DOHH2 (cell line): ENCODE measurements around the gene STAG1.
"Not testable (repeated sequence)": the region's sequence is repeated elsewhere in the genome, so short reads cannot be mapped to it uniquely, and the experiment has no call there.

ENCODE experiments used
- H3F3A ChIP-seq: fragments of 200-600 bp; sonication (generic), shearing (Covaris generic); 2 replicates; pipeline ENCODE4 v1.6.0; 2016; ENCODE audit warnings: antibody characterized with exemption, mild to moderate bottlenecking; ENCODE audit not compliant: control insufficient read depth, insufficient read depth
- H3K27ac ChIP-seq: fragments of 200-600 bp; sonication (generic); 2 replicates; pipeline ENCODE4 v1.5.1; 2014; ENCODE audit warnings: low read depth, mild to moderate bottlenecking, low read length, moderate library complexity
- H3K27me3 ChIP-seq: fragments of 200-600 bp; sonication (generic); 2 replicates; pipeline ENCODE4 v1.6.1; 2014; ENCODE audit warnings: mild to moderate bottlenecking, low read length, mixed read lengths; ENCODE audit not compliant: control insufficient read depth
- H3K36me3 ChIP-seq: fragments of 200-600 bp; sonication (generic); 2 replicates; pipeline ENCODE4 v1.6.1; 2014; ENCODE audit warnings: mild to moderate bottlenecking, low read length, moderate library complexity, mixed read lengths; ENCODE audit not compliant: control insufficient read depth
- H3K4me1 ChIP-seq: fragments of 200-600 bp; sonication (generic); 2 replicates; pipeline ENCODE4 v1.6.1; 2014; ENCODE audit warnings: mild to moderate bottlenecking, low read length, mixed read lengths; ENCODE audit not compliant: control insufficient read depth
- H3K4me2 ChIP-seq: fragments of 200-600 bp; sonication (generic); 2 replicates; pipeline ENCODE4 v1.6.0; 2014; ENCODE audit warnings: mild to moderate bottlenecking, low read length, moderate library complexity
- H3K4me3 ChIP-seq: fragments of 200-600 bp; sonication (generic); 2 replicates; pipeline ENCODE4 v1.5.1; 2014; ENCODE audit warnings: mild to moderate bottlenecking, low read length, mixed read lengths
- H3K79me2 ChIP-seq: fragments of 200-600 bp; sonication (generic); 2 replicates; pipeline ENCODE4 v1.6.1; 2014; ENCODE audit warnings: mild to moderate bottlenecking, low read length, mixed read lengths; ENCODE audit not compliant: control insufficient read depth
- H3K9me2 ChIP-seq: fragments of 200-600 bp; sonication (generic); replicated peaks from 2 replicates; pipeline ENCODE4 v1.6.1; 2014; ENCODE audit warnings: mild to moderate bottlenecking, low read length, mixed read lengths; ENCODE audit not compliant: control insufficient read depth
- H3K9me3 ChIP-seq: fragments of 200-600 bp; sonication (generic); 2 replicates; pipeline ENCODE4 v1.6.1; 2014; ENCODE audit warnings: antibody characterized with exemption, low read length, mixed read lengths; ENCODE audit not compliant: control insufficient read depth, insufficient read depth
- H4K20me1 ChIP-seq: fragments of 200-600 bp; sonication (generic); 2 replicates; pipeline ENCODE4 v1.6.0; 2014; ENCODE audit warnings: low read depth, mild to moderate bottlenecking, antibody characterized with exemption, low read length, moderate library complexity; ENCODE audit not compliant: control insufficient read depth, insufficient read depth
- CTCF ChIP-seq: fragments of 200-600 bp; sonication (generic); IDR thresholded peaks from one replicate; pipeline ENCODE4 v1.5.1; 2014; ENCODE audit warnings: antibody characterized with exemption, mild to moderate bottlenecking, low read depth, low read length; ENCODE audit not compliant: poor library complexity, severe bottlenecking
- EZH2phosphoT487 ChIP-seq: fragments of 200-600 bp; sonication (generic); IDR thresholded peaks from 2 replicates; pipeline ENCODE4 v1.6.1; 2017; ENCODE audit warnings: borderline replicate concordance, mild to moderate bottlenecking, antibody characterized with exemption, low read length, moderate library complexity, mixed read lengths

Gene STAG1

GRCh38 chr3:136728473-136728872 lies 23.7 kb downstream of the STAG1 start:
- H3K27me3 ChIP-seq: no peaks in the 10 kb centered on the region
- H3K36me3 ChIP-seq: no peaks in the 10 kb centered on the region
- TF ChIP-seq CTCF (no peak), EZH2phosphoT487 (no peak)
- peaks cover 30% of the 10 kb centered on the region for H4K20me1 ChIP-seq
- H3K4me3 ChIP-seq: no peak overlapping the region
- peaks cover 96% of the 10 kb centered on the region for H3K79me2 ChIP-seq
- no peak overlapping the region for H3K27ac ChIP-seq
- H3K4me2 ChIP-seq: no peak overlapping the region
- no peaks in the 10 kb centered on the region for H3K9me2 ChIP-seq
- peaks cover 50% of the 10 kb centered on the region for H3K4me1 ChIP-seq
- no peaks in the 10 kb centered on the region for H3K9me3 ChIP-seq
- H3F3A ChIP-seq: peaks cover 4% of the 10 kb centered on the region; the same call in 1 of the 2 replicates

- Histone ChIP-seq H4K20me1 (peaks cover 22% of the 10 kb centered on the region), H3K4me2 (peak overlapping the region; percentile 37), H3K79me2 (peaks cover 87% of the 10 kb centered on the region), H3K4me1 (peaks cover 38% of the 10 kb centered on the region), H3K9me2 (no peaks in the 10 kb centered on the region), H3K9me3 (no peaks in the 10 kb centered on the region), H3K27me3 (no peaks in the 10 kb centered on the region), H3K27ac (no peak overlapping the region), H3K4me3 (no peak overlapping the region), H3F3A (no peaks in the 10 kb centered on the region; the same call in 1 of the 2 replicates), H3K36me3 (no peaks in the 10 kb centered on the region)
- TF ChIP-seq CTCF (no peak), EZH2phosphoT487 (no peak)
These were observed 26.7 kb downstream of the STAG1 start for GRCh38 chr3:136725468-136725867.

- not testable (repeated sequence) for H3K4me2 ChIP-seq, H3K9me3 ChIP-seq, H3K4me3 ChIP-seq, H3K27ac ChIP-seq, H3K27me3 ChIP-seq, H3K36me3 ChIP-seq, H3F3A ChIP-seq, H3K9me2 ChIP-seq
- Histone ChIP-seq H3K4me1 (peaks cover 30% of the 10 kb centered on the region), H3K79me2 (peaks cover 86% of the 10 kb centered on the region), H4K20me1 (peaks cover 22% of the 10 kb centered on the region)
These were observed 29.3 kb downstream of the STAG1 start for GRCh38 chr3:136722916-136723315.

GRCh38 chr3:136722399-136722798 lies 29.8 kb downstream of the STAG1 start:
- not testable (repeated sequence) for H3K9me3 ChIP-seq, H3K4me2 ChIP-seq, H3K27me3 ChIP-seq, H3K4me3 ChIP-seq, H3K27ac ChIP-seq, H3K9me2 ChIP-seq, H3F3A ChIP-seq, H3K36me3 ChIP-seq
- peaks cover 29% of the 10 kb centered on the region for H3K4me1 ChIP-seq
- H3K79me2 ChIP-seq: peaks cover 86% of the 10 kb centered on the region
- H4K20me1 ChIP-seq: peaks cover 18% of the 10 kb centered on the region; the same call in 1 of the 2 replicates
